AG09309 (cell line): ENCODE data around the gene ALDH7A1.

Experiments used
- DNase-seq: peaks from one replicate; pipeline ENCODE4 v3.0.0-alpha.2; 2010; ENCODE audit warnings: low read depth
- H3K4me3 ChIP-seq: 2 replicates; pipeline ENCODE4 v1.5.1; 2011; ENCODE audit warnings: mild to moderate bottlenecking, low read depth, low read length, moderate library complexity; ENCODE audit not compliant: control insufficient read depth
- TF ChIP-seq, protein P1 (sequence below): IDR thresholded peaks from 2 replicates; pipeline ENCODE4 v1.5.1; 2011; ENCODE audit warnings: mild to moderate bottlenecking, low read depth, low read length, inconsistent platforms; ENCODE audit not compliant: insufficient read depth, control insufficient read depth; ENCODE audit errors: missing control alignments

The ALDH7A1 gene

DNA sequence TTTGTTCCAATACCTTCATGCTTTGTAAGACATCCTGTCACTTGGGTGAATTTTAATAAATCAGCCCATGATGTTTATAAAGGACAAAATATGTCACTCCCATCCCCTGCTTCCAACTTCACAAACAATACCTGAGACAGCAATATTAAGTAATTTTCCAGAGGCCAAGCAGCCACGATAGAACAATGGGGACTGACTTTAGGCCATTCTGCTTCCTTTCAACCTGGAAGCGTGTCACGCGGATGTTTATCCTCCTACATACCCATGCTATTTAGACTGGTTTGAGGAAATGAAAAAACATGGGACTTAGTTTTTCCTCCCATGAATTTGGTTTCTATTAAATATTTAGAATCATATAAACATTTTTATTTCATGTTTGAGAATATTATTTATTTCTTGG is 88.9 kb downstream of the ALDH7A1 start:
- TF ChIP-seq, protein P1, sequence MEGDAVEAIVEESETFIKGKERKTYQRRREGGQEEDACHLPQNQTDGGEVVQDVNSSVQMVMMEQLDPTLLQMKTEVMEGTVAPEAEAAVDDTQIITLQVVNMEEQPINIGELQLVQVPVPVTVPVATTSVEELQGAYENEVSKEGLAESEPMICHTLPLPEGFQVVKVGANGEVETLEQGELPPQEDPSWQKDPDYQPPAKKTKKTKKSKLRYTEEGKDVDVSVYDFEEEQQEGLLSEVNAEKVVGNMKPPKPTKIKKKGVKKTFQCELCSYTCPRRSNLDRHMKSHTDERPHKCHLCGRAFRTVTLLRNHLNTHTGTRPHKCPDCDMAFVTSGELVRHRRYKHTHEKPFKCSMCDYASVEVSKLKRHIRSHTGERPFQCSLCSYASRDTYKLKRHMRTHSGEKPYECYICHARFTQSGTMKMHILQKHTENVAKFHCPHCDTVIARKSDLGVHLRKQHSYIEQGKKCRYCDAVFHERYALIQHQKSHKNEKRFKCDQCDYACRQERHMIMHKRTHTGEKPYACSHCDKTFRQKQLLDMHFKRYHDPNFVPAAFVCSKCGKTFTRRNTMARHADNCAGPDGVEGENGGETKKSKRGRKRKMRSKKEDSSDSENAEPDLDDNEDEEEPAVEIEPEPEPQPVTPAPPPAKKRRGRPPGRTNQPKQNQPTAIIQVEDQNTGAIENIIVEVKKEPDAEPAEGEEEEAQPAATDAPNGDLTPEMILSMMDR: no peak
- DNase-seq: no peak
- no peak overlapping the region for H3K4me3 ChIP-seq

DNA sequence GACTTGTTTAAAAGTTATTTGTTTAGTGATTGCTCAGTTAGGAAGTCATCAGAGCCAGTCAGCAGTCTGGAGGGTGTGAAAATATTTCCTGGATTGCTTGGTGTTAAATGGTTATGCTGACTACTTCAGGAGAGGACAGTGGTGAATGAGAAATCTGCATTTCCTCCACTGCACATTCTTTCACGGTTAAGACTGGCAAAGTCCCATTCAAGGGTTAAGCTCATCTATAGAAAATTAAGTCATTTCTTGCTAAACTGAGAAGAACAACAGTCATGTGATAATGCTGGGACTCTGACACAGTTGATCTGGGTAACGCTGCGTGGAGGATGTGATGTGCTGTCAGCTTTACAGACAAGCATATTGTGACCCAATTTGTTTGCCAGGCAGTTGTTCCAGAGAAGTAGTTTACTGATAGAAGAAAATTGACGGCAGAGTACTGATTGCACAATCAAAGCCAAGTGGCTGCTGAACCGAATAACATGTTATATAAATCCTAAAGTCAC is 91.4 kb downstream of the ALDH7A1 start:
- no peak overlapping the region for H3K4me3 ChIP-seq
- DNase-seq: no peak
- TF ChIP-seq, protein P1: no peak

DNA sequence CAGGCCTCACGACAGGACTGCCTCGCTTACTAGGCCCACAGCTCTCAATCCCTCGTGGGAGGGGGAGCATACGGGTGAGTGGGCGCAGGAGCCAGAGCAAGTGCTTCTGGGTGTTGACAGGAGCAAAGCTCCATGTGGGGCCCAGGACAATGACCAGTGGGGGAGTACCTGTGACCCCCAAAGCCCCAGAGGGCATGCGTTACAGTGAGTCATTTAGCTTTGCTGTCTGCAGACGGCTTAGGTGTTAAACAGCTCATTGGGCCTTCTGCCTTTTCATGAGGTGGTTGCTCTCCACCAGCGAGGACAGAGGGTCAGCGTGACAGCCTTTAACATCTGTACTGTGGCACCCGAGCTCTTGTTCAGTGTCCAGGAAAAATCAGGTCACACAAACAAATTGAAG is 93.6 kb downstream of the ALDH7A1 start:
- H3K4me3 ChIP-seq: no peak overlapping the region
- TF ChIP-seq, protein P1: no peak
- no peak for DNase-seq

DNA sequence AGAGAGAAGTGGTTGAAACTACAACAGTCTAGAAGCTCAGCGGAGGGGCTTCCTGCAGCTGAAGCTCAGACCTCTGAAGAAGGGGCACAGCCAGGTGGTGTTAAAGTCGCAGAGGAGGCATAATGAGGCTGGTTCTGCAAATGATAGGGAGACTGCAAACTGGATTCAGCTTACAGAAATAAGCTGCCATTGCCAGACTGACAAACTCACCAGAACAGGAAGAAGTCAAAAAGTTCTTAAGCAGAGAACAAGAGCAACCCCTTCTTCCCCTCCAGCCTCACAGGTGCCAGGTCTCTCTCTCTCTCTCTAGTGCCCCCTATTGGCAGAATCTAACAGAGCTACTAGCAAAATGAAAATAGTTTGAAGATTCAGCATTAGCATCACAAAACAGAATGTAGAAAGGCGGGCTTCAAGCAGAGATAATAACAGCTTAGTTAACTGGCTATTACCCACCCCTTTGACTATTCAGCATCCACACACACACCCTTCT is 95.1 kb downstream of the ALDH7A1 start:
- TF ChIP-seq, protein P1: peak; percentile 68
- H3K4me3 ChIP-seq: no peak overlapping the region
- no peak for DNase-seq

DNA sequence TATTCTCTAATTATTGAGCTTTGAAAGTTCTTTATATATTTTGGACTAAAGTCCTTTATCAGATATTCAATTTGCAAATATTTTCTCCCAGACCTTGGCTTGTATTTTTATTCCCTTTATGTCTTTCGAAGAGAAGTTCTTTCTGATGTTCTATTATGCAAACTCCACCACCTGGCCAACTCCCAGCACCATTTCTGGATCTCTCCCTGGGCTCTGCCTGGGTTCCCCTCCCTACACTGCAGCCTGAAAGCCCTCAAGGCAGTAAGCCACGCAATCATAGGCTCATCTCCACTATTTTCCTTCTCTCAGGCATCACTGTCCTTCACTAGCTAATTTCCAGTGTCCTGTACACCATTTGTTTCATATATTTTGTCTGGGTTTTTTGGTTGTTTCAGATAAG is 95.7 kb downstream of the ALDH7A1 start:
- no peak for DNase-seq
- TF ChIP-seq, protein P1: no peak
- H3K4me3 ChIP-seq: no peak overlapping the region

DNA sequence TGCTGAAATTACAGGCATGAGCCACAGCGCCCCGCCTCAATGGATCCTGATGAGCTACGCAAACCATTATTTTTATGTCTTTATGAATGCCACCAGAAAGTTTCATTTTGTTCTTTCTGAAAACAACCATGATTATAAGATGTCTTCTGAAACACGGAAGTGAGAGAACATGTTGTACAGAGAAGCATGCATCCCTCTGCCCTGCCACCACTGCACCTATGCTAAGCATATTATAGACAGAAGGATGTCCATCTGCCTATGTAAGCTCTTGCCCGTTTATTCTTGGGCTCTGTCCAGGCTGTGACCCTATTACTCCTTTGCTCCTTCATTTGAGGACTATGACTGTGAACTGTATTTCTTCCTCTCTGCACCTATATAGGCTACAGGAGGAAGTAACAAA is 97.5 kb downstream of the ALDH7A1 start:
- DNase-seq: no peak

DNA sequence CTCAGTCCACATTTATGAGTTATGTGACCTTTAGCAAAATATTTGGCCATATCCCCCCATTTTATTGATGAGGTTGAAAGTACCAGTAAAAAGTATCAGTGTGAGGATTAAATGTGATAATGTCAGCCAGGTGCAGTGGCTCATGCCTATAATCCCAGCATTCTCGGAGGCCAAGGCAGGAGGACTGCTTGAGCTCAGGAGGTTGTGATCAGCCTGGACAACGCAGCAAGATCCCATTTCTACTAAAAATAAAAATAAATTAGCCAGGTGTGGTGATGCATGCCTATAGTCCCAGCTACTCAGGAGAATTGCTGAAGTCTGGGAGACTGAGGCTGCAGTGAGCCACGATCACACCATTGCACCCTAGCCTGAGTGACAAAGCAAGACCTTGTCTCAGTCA is 100.6 kb downstream of the ALDH7A1 start:
- H3K4me3 ChIP-seq: no peak overlapping the region
- DNase-seq: no peak
- TF ChIP-seq, protein P1: no peak

More for the DNA sequence above, 97.5 kb downstream of the ALDH7A1 start:
- H3K4me3 ChIP-seq: no peak overlapping the region
- TF ChIP-seq, protein P1: no peak
